ENCODE results near the gene FMO5. TPM values are rescaled to one million over a fixed set of nuclear protein-coding genes. Genes with fewer than 3 reads are reported as not detected.

The FMO5 gene
- total and polyA plus RNA-seq, 10 of the 15 experiments (the other 5 are each of a cell fraction or from before 2014, with no cell fraction given) = 0.05 to 0.58 (median 0.19) TPM

DNA sequence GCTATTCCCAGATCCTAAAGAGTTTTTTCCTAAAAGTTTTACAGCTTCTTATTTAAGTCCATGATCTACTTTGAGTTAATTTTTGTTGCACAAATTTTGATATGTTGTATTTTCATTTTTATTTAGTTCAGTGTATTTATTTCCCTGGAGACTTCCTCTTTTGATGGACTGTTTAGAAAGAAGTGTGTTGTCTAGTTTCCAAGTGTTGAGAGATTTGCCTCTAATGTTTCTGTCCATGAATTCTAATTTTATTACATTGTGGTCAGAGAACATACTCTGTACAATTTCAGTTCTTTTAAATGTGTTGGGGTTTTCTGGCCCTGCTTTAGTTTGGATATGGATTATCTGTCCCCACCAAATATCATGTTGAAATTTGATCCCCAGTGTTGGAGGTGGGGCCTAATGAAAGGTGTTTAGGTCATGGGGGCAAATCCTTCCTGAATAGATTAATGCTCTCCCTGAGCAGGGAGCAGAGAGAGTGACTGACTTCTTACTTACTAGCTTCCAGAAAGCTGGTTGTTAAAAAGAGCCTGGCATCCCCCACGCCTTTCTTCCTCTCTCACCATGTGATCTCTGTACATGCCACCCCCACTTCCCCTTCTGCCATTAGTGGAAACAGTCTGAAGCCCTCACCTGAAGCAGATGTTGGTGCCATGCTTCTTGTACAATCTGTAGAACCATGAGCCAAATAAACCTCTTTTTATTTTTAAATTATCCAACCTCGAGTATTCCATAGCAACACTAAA, 21.9 kb upstream of the FMO5 start (continued):
- TF ChIP-seq CHD2 (IDR thresholded peaks at IDR 0.05; ENCODE audit: borderline replicate concordance, low read depth, low read length) = no peak
- TF ChIP-seq RAD51 (IDR thresholded peaks at IDR 0.05) = peak; percentile 63
- no peak for TF ChIP-seq CBFB (IDR thresholded peaks at IDR 0.05; ENCODE audit: low read depth)
- TF ChIP-seq, protein P1, sequence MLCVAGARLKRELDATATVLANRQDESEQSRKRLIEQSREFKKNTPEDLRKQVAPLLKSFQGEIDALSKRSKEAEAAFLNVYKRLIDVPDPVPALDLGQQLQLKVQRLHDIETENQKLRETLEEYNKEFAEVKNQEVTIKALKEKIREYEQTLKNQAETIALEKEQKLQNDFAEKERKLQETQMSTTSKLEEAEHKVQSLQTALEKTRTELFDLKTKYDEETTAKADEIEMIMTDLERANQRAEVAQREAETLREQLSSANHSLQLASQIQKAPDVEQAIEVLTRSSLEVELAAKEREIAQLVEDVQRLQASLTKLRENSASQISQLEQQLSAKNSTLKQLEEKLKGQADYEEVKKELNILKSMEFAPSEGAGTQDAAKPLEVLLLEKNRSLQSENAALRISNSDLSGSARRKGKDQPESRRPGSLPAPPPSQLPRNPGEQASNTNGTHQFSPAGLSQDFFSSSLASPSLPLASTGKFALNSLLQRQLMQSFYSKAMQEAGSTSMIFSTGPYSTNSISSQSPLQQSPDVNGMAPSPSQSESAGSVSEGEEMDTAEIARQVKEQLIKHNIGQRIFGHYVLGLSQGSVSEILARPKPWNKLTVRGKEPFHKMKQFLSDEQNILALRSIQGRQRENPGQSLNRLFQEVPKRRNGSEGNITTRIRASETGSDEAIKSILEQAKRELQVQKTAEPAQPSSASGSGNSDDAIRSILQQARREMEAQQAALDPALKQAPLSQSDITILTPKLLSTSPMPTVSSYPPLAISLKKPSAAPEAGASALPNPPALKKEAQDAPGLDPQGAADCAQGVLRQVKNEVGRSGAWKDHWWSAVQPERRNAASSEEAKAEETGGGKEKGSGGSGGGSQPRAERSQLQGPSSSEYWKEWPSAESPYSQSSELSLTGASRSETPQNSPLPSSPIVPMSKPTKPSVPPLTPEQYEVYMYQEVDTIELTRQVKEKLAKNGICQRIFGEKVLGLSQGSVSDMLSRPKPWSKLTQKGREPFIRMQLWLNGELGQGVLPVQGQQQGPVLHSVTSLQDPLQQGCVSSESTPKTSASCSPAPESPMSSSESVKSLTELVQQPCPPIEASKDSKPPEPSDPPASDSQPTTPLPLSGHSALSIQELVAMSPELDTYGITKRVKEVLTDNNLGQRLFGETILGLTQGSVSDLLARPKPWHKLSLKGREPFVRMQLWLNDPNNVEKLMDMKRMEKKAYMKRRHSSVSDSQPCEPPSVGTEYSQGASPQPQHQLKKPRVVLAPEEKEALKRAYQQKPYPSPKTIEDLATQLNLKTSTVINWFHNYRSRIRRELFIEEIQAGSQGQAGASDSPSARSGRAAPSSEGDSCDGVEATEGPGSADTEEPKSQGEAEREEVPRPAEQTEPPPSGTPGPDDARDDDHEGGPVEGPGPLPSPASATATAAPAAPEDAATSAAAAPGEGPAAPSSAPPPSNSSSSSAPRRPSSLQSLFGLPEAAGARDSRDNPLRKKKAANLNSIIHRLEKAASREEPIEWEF (IDR thresholded peaks at IDR 0.05; ENCODE audit: insufficient replicate concordance, low read depth, low read length) = no peak
- TF ChIP-seq CEBPB (IDR thresholded peaks at IDR 0.05; ENCODE audit: borderline replicate concordance in 1 of 2, low read depth in 2 of 2, low read length in 2 of 2) = no peak
- TF ChIP-seq JUNB (IDR thresholded peaks at IDR 0.05) = no peak
- no peak for TF ChIP-seq BHLHE40 (IDR thresholded peaks at IDR 0.05; ENCODE audit: borderline replicate concordance in 1 of 2, low read depth in 2 of 2, low read length in 1 of 2)
- TF ChIP-seq MYB (IDR thresholded peaks at IDR 0.05; ENCODE audit: borderline replicate concordance, low read depth, low read length) = no peak

Measured in GM12878 (cell line).